GM10248 (cell line): Measurements from ENCODE around the gene TEX101.

Experiments used
- CTCF ChIA-PET: fragments of 300-600 bp; sonication (Branson Sonifier 250); formaldehyde crosslinking; extraction: SDS; loops from one replicate; lab custom pipeline; 2021; ENCODE audit warnings: antibody characterized with exemption; lab: Yijun Ruan, JAX
- POLR2A ChIA-PET: fragments of 350-650 bp; sonication (Branson Sonifier 250); formaldehyde crosslinking; extraction: SDS; loops from one replicate; lab custom pipeline; 2020; ENCODE audit warnings: antibody characterized with exemption; lab: Yijun Ruan, JAX
- DNase-seq: peaks from one replicate; pipeline ENCODE4 v3.0.0; 2012; ENCODE audit errors: extremely low spot score
- CTCF ChIP-seq: IDR thresholded peaks from 2 replicates; pipeline ENCODE4 v1.5.1; 2012; ENCODE audit warnings: mild to moderate bottlenecking, low read depth; ENCODE audit errors: extremely low read depth, missing control alignments, control extremely low read depth

Gene TEX101

GRCh38 chr19:43464134-43464775 lies 49.6 kb downstream of the TEX101 start:
- peak; percentile 83 for DNase-seq
- CTCF ChIA-PET = interaction anchor here (0.8 to 12.1 kb wide), 9 partner anchors 10 to 130 kb away, joined by 3 to 88 read pairs (median 6); no protein-coding TSS in a partner anchor
- no peak for TF ChIP-seq CTCF
- POLR2A ChIA-PET = interaction anchor here (0.6 to 1.7 kb wide), 3 partner anchors 40 to 150 kb away, joined by 3 to 5 read pairs (median 3); partner anchors contain the start of genes IRGQ and ZNF576

DNA sequence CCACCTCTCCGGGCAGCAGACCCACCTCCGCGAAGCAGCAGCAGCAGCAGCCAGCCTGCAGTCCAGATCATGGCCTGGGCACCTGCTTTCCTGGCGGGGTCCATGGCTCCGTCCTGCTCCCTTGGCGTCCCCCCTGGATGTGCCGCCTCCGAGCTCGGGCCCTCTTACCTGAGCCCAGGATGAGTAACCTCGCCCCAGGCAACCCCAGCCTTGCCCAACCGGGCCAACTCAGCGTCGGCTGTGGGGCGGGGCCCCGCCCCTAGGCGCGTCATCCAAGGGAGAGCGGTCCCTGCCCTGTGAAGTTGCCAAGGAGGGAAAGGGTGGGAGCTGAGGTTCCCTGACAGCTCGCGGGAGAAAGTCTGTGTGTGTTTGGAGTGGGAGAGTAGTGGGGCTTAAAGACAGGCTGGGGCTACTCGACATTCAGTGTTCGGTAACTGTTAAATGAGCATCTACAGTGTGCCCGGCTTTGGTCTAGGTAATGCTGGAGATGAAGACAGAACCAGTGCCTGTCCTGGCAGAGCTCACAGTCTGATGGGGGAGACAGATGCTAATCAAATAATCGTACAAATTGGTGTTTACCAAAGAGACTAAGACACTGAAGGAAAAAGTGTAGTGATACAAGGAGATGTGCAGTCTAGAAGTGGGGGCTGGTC lies 50.9 kb downstream of the TEX101 start, which contains the start of gene LYPD3:
LYPD3 (minus strand) TSS at position 141 of the 653 bp plus-strand sequence; CDS start at position 104, 37 bp downstream.
- TF ChIP-seq CTCF = no peak
- no peak for DNase-seq
- POLR2A ChIA-PET = no interaction called here
- CTCF ChIA-PET = interaction anchor here (0.7 to 12.1 kb wide), 4 partner anchors 19 to 54 kb away, joined by 3 to 88 read pairs (median 5); partner anchors contain the start of gene PHLDB3

- no peak for DNase-seq
- CTCF ChIA-PET = interaction anchor here (0.7 to 12.1 kb wide), 5 partner anchors 20 to 54 kb away, joined by 3 to 88 read pairs (median 3); partner anchors contain the start of gene PHLDB3
- POLR2A ChIA-PET = no interaction called here
- no peak for TF ChIP-seq CTCF
These were observed 52.1 kb downstream of the TEX101 start for GRCh38 chr19:43466793-43467192.

GRCh38 chr19:43467276-43467675 lies 52.6 kb downstream of the TEX101 start:
- DNase-seq = no peak
- ChIA-PET POLR2A (no interaction called here), CTCF (interaction anchor here (0.8 to 1.3 kb wide), 3 partner anchors 52 to 57 kb away, joined by 3 read pairs; no protein-coding TSS in a partner anchor)
- TF ChIP-seq CTCF = no peak

DNA sequence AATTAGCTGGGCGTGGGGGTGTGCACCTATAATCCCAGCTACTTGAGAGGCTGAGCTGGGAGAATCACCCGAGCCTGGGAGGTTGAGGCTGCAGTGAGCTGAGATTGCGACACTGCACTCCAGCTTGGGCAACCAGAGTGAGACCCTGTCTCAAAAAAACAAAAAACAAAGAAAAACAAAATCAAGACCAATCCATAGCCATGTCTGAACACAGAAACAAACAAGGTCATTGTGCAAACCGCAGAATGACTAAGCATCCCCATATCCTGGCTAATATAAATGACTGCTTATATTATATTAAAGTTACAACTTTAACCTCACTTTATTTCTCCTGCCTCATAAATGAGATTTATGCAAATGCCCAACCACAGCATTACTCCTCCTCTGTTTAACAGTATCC lies 53.0 kb downstream of the TEX101 start:
- CTCF ChIA-PET = interaction anchor here (0.8 to 1.3 kb wide), 3 partner anchors 52 to 57 kb away, joined by 3 read pairs; no protein-coding TSS in a partner anchor
- no peak for DNase-seq
- POLR2A ChIA-PET = no interaction called here
- TF ChIP-seq CTCF = no peak
